CD4-positive, alpha-beta T cell treated with Interleukin-17A for 4 hours (primary cell): ENCODE data around the gene YIF1A.
"Not testable (repeated sequence)": the region's sequence is repeated elsewhere in the genome, so short reads cannot be mapped to it uniquely, and the experiment has no call there.

Source experiments
- DNase-seq: peaks from one replicate; pipeline ENCODE4 v3.0.0-alpha.2; 2020; ENCODE audit warnings: mixed read lengths

The YIF1A gene

DNA sequence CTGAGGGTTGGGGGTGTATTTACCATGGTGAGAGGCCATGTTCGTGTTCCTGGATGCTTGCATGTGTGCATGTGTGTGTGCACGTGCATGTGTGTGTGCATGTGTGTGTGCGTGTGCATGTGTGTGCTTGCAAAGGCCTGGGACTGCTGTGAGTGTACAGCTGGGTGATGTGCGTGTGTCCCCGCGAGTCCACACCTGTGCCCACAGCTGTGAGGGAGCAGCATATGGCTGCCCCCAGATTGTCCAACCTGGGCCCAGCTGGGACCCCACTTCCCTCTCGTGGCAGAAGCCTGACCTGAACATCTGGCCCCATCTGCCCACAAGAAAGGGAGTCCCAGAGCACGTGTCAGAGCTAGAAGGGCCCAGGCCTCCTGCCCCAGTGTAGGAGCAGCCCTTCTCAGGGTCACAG, 36.3 kb upstream of the YIF1A start:
- DNase-seq, result no peak

GRCh38 chr11:66324664-66325063, 35.7 kb upstream of the YIF1A start:
- no peak for DNase-seq

GRCh38 chr11:66323684-66324083, 34.7 kb upstream of the YIF1A start:
- no peak for DNase-seq

DNA sequence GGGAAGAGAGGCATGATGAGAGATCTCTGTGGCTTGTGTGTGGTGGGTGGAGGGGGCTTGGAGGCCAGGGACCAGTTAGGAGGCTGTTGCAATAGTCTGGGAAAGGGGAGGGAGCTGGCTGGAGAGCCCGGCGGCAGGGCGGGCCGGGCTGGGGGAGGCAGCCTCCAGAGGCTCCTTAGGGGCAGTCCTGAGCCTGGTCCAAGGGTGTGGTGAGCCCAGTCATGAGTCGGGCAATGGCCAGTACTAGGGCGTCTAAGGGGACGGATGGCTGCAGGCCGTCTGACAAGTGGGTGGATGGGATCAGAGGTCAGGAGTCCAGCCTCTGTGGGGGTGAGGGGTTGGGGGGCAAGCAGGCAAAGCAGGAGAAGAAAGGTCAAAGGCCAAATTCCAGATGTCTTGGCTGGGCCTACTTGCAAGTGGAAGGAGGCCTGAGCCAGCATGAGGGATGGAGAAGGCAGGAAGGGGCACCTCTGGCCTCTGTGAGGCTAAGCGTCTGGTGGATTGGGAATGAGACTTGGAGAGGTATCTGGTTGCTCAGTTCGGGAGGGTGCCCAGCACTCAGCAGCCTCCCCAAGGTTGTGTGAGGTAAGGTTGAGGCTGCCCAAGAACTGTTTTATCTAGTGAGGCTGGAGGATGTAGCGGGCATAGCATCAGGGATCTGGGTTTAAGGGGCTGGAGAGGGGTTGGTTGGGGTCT, 33.9 kb upstream of the YIF1A start:
- DNase-seq, result no peak

- DNase-seq, result no peak
Observed at GRCh38 chr11:66321606-66322005, 32.7 kb upstream of the YIF1A start.

- DNase-seq, result not testable (repeated sequence)
Observed at GRCh38 chr11:66320748-66321147, 31.8 kb upstream of the YIF1A start.

GRCh38 chr11:66320289-66320688, 31.3 kb upstream of the YIF1A start:
- DNase-seq, result not testable (repeated sequence)

DNA sequence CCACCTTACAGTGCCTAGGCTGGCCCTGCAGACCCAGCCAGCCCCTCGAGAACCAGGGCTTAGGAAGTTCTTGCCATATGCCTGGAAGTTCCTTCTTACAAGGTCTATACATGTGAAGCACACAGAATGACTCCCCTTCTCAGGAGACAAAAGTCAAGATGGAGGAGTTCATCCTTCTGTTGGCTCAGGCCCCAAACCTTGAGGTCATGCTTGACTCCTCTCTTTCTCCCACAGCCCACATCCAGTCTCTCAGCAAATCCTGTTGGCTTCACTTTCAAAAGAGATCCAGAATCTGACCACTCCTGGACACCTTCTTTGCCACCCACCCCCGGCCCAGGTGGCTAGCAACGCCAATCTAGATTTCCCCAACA, 29.6 kb upstream of the YIF1A start:
- DNase-seq, result no peak

- peak; percentile 72 for DNase-seq
Observed at GRCh38 chr11:66317723-66318599, 29.0 kb upstream of the YIF1A start.

DNA sequence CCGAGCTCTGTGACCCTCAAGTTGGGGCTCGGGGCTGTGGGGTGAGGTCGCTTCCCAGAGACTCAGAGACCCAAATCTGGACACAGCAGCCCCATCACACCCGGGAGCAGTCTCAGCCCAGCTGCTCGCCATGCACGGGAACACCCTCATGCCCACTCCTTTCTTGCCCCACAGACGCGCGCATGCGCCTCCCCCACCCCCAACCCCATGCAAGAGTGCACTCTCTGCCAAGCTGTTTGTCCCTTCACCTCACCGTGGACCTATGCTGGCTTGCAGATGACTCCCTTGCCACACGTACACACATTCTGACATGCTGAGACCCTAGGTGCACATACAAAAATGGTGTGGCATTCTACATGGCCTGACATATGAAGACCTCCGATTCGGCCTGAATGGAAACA, 28.4 kb upstream of the YIF1A start:
- DNase-seq, result peak; percentile 58

- DNase-seq, result peak; percentile 45
Observed at GRCh38 chr11:66316849-66317251, 27.9 kb upstream of the YIF1A start, which contains the start of gene CD248. Gene CD248, minus strand, starts transcription at chr11:66317044. Its CDS starts 17 bp downstream, at chr11:66317027.

DNA sequence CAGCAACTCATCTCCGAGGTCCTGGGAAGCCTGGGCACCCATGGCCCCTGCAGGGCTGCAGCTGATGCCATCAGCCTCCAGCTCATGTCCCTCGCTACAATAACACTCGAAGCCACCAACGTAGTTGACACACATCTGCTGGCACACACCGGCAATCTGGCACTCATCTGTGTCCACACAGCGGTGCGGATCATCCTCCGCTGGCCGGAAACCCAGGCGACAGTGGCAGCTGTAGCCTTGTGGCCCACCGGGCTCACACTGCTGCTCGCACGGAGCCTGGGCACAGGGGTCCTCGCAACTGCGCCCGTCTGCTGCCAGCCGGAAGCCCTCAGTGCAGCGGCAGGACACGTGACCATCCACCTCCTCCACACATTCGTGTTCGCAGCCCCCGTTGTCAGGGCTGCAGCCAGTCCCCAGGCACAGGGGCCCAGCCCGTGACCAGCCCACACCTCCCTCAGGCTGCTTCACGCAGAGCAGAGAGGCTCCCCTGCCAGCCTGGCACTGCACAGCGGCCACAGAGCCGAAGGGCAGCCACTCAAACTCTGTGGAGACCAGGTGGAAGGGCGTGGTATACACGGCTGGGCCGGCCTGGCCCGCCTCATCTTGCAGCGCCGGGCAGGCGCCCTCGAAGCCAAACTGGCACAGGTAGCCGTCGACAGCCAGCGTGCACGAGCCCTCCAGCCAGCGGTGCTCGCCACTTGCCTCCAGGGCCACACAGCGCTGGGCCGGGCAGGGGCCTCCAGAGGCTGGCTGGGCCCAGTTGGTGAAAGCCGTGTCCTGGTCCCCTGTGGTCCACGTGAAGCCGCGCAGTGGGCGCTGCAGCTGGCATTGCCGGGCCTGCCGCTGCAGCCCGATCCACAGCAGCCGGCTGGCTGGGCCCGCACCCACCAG, 27.2 kb upstream of the YIF1A start:
- DNase-seq, result no peak

GRCh38 chr11:66315498-66315885, 26.5 kb upstream of the YIF1A start:
- no peak for DNase-seq

GRCh38 chr11:66314561-66315497, 25.9 kb upstream of the YIF1A start:
- DNase-seq, result no peak

DNA sequence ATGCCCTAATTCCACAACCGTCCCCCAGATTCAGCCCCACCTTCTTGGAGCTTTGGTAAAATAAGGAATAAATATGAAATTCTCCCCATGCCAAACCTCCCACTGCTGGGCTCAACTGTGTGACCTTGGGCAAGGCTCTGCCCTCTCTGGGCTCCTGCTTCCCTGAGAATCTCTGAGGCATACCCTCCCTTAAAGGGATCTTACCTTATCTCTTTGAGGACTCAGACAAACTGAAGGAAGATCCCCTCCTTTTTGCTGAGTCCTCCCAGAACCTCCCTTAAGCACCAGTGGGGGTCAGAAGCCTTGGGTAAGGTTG, 25.2 kb upstream of the YIF1A start:
- DNase-seq, result no peak

DNA sequence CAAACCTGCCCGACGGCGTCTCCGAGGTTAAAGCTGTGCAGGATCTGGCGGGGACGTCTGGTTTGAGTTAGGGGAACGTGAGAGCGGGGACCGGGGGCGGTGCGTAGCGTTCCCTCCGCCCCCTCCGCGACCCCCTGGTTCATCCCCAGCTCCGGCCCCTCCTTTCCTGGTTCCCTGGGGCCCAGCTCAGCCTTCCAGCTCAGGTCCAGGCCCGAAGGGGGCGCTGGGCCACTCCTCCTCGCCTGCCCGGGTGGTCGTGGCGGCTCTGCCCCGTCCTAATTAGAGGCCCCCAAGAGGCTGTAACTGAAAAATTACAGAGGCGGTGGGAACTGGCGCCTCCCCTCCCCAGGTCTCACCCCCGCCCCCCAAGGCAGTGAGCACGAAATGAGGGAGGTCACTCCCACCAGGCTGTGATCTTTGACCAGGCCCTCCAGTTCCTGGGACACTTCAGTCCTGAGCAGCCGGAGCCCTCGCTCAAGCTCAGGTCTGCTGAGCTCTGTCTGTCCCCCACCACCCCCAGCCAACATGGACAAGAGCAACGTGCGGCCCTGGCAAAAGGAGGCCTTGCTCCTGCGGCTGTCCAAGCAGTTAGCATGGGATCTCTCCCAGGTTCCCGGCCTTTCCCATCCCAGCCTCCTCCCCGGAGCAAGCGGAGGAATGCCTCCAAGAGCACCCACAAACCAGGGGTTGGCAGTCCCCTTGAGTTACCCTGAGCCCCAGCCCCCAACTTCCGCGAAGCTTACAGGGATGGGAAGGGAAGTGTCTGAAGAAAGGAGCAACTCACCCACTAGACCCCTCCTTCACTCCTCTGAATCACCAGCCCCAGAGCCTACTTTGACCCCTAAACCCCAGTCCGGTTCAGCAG, 24.6 kb upstream of the YIF1A start:
- no peak for DNase-seq

DNA sequence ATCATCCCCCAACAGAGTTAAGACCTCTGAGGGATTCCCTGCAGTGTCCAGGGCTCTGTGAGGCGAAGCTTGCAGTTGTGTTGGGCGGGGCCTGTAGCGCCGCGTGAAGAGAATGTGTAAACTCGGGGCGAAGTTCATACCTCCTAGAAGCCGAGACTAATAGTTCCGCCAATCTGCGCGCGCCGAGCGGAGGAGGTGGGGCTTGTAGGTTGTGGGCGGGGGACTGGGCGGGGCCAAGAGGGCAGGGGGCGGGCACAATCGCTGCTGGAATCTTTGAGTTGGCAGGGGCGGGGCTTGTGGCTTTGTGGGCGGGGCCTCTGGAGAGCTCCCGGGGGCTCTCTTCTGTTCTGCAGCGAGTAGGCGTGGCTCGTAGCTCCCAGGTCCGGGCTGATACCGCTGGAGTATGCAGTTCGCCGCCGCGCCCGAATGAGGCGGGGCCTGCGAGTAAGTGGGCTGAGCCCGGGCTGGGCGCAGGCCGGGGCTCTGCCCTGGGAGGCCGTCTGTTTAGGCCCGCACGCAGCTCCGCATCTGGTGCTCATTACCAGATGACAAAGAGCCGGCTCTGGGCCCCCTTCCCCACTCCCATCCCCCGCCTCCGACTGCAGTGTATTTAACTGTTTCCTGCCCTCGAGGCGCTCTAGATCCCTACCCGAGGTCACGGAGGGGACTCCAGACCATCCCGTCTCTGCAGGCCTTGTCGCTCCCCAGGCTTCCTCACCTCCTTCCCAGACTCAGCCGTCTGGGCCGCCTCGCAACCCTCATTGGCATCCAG, 23.8 kb upstream of the YIF1A start:
- peak; percentile 100 for DNase-seq

- peak; percentile 99 for DNase-seq
Observed at GRCh38 chr11:66311965-66312548, 23.1 kb upstream of the YIF1A start.

DNA sequence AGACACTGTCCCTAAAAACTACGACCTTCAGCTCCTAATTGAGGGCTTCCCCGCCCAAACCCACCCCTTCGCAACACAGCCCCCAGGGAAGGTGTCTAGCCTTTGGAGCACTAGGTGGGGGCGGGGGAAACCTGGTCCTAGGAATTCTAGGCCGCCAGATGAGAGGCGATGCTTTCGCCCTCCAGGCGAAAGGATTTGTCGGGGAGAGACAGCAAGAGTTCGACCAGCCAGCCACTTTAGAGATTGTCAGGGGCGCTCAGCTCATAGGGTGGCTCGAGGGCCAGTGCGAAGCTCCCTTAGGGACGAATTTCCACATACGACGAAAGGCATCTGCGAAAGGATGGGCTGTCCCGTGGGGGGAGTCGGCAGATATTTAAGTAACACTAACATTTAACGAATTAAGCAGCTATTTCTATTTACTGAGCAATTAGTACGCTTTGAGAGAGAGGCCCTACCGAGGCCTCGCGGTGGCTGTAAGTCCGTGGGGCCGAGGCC, 22.6 kb upstream of the YIF1A start:
- no peak for DNase-seq
